ENCODE results near the gene IRAK1.
A peak's percentile ranks its signal among the peaks of the same experiment; 100 is the strongest.

The IRAK1 gene

DNA sequence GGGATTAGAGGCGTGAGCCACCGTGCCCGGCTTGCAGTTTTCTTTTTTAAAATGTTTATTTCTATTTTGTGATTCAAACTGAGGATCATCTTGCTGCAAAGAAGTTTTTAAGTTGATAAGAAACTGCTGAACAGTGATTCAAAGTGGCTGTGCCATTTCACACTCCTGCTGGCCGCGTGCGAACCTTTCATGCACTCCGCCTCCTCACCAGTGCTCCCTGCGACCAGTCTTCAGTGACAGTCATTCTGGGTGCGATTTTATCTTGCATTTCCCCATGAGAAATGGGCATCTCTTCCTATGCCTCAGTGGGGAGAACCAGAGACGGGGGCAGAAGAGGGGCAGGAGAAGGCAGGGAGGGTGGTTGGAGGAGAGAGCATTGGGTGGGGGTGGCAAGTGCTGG, 25.7 kb downstream of the IRAK1 start:
- DNase-seq = no peak

DNA sequence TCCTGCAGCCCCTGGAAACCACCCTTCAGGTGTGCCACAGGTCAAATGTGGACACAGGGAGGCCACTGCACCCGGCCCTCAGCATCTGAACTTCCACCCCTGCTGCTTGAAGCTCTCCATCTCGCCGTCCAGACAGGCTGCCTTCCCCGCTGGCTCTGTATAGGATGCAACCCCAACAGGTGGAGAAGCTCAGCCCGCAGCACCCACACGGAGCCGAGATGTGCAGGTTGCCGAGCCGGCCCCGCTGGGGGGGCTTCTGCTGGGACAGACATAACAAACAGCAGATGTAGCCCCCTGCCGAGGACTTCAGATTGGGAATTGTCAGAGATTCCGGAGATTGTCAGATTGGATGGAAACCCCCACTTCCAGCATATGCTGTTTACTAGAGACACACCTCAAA, 26.6 kb downstream of the IRAK1 start:
- no peak for DNase-seq

DNA sequence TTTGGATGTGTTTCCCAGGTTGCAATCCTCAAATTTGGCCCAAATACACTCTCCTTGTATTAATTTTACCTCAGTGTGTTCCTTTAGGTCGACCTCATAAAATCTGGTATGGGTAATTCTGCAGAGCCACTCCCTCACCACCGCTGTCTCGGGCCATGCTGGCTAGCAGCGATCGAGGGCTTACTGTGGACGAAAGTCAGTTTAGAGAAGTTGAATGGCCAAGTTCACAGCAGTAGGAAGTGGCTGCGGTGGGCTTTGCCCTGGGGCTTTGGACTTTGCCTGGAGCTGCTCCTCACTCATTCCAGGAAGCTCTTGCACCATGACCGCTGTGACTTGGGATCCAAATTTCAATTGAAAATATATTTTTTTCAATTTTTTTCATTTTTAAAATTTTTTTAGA, 27.5 kb downstream of the IRAK1 start:
- no peak for DNase-seq

DNA sequence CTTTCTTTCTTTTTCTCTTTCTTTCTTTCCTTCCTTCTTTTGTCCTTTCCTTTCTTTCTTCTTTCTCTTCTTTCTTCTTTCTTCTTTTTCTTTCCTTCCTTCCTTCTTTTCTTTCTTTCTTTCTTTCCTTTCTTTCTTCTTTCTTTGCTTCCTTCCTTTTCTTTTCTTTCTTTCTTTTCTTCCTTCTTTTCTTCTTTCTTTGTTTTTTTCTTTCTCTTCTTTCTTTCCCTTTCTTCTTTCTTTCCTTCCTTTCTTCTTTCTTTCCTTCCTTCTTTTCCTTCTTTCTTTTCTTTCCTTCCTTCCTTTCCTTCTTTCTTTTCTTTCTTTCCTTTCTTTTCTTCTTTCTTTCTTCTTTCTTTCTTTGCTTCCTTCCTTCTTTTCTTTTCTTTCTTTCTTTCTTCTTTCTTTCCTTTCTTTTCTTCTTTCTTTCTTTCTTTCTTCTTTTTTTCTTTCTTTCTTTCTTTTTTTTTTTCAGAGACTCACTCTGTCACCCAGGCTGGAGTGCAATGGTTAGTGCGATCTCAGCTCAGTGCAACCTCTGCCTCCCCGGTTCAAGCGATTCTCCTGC, 28.6 kb downstream of the IRAK1 start:
- no peak for DNase-seq

DNA sequence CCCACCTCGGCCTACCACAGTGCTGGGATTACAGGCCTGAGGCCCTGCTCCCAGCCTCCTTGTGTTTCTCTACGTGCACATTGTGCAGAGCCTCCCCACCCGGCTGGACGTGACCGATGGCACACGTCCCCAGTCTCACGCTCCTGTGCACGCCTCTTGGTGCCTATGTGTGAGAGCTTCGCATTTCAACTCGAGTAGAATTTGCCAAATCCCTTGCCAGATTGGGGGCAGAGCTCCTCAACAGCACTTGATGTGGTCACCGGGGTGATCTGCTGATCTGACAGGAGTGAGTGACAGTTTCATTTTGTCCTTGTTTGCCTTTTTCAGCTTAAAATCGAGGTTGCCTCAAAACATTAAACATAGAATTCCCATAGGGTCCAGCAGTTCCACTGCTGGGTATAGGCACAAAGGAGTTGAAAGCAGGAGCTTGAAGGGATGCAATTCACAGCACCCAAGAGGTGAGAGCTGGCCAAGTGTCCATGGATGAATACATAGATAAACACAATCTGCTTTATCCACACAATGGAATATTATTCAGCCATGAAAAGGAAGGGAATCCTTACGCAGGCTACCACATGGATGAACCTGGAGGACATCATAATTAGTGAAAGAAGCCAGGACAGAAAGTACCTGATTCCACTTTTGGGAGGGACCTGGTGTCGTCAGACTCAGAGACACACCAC, 29.6 kb downstream of the IRAK1 start:
- DNase-seq = no peak

DNA sequence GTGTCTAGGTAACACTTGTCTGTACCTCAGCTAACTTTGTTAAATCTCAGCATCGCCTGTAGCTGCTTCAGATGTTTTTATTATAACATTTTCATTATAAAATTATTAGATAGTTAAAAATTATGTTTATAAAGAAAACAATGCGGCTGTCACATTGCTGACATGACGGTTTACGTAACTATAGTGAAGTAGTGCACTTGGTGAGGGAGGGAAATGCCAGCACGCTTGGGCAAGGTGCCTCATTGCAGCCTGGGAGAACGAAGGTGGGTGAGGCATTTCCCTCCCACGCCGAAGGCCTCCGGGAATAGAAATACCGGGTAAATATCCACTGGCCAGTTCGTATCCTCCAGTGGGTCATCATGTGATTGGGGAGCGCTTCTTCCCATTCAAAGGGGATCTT, 31.2 kb downstream of the IRAK1 start:
- DNase-seq = no peak

DNA sequence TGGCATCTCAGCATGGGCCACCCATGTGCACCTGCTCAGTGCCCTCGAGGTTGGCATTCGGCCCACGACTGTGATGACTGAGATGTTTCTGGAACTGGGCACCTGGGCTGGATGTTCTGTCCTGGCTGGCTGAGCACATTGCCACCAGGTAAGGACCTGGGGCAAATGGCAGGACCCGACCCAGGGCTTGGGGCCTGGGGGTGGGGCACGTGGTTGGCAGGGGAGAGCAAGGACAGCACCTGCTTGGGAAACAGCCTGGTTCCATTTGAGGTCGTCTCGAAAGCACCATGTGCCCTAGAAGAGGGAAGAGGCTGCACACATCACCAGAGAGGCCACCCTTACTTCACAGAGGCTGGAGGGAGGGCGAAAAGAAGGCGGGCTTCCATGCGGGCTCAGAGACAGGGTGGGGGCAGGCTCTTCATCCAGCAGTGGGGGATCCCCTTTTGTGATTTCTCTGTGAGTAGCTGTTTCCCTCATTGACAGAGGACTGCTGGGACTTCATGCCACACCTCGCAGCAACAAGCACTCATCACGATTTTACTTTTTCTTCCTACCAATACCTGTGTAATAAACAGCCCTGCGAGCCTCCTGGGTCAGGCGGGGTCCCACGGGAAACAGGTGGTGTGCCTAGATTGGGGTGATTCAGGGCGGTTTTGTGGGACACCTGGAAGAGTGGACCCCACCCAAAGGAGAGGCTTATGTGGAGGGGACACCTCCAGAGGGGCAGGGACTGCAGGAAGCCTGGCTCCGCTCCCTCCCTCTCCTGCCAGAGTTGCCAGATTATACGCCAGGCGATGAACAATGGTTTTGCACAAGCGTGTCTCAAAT, 35.1 kb downstream of the IRAK1 start:
- peak in 1 of 5 donors; percentile 47 for DNase-seq

DNA sequence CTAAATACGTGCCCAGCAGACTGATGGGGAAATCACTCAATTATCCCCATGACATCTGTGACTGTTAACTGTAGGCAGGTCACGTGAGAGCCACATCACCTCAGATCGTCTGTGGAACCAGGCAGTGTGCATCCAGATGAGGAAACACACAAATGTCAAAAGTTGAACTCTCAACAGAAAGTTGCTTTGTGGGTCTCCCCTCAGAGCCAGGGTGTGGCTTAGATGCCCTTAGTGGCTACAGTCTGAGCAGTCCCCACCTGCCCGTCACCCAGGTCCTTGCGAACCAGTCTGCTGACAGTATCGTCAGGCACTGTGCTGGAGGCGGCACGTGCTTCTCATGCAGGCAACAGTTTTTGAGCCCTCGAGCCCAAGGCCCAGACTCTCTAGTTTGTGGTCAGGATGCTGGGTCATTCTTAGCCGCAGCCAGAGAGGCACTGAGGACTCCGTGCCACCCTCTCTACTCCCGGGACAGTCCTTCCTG, 36.3 kb downstream of the IRAK1 start:
- peak in 1 of 5 donors; percentile 17 for DNase-seq

DNA sequence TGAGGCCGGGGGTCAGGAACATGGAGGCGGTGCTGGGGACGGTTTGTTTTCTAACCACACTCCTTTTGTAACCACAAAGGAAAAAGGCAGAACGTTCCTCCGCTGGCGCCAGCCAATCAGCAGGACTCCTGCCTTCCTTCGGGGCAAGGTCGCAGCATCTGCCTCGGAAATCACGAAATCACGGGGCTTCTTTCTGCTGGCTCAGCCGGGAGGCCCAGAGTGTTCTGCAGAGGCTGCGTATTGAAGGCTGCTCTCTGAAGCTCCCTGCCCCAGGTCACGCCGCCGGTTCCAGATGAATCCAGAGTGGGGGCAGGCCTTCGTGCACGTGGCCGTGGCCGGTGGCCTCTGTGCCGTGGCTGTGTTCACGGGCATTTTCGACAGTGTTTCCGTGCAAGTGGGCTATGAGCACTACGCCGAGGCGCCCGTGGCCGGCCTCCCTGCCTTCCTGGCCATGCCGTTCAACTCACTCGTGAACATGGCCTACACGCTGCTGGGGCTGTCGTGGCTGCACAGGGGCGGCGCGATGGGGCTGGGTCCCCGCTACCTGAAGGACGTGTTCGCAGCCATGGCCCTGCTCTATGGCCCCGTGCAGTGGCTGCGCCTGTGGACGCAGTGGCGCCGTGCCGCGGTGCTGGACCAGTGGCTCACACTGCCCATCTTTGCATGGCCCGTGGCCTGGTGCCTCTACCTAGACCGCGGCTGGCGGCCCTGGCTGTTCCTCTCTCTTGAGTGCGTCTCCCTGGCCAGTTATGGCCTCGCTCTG, 37.8 kb downstream of the IRAK1 start:
- peak; percentile 22 to 88 (median 47) for DNase-seq

DNA sequence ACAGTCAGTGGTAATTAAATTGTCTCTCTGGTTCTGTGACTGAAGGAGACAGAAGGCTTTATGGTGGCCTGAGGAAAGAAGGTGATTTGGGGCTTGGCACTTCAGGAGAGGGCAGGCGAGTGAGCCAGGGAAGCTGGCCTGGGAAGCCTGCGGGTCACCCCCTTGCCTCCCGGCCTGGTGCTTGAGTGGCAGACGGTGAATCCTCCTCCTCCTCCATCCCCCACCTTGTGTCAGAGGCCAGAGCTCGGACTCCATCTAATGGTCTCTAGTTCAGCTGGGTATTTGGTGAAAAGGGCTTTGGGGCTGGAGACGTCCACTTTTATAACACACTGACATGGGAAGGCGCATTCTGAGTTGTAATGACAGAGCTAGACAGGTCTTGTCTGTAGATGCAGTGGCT, 38.5 kb downstream of the IRAK1 start:
- DNase-seq = peak in 1 of 5 donors; percentile 17

DNA sequence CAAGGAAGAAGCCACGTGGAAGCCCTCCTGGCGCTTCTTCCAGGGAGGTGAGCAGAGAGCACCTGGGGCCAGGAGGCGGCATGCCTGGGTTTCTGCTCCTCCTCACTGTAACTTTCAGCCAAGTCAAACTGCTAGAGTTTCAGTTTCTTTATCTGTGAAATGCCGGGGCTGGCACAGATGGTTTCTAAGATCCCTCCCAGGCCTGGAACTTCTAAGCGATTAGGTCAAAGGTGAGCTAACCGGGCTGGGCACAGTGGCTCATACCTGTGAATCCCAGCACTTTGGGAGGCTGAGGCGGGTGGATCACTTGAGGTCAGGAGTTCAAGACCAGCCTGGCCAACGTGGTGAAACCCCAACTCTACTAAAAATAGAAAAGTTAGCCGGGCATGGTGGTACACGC, 39.3 kb downstream of the IRAK1 start:
- peak in 1 of 5 donors; percentile 38 for DNase-seq

DNA sequence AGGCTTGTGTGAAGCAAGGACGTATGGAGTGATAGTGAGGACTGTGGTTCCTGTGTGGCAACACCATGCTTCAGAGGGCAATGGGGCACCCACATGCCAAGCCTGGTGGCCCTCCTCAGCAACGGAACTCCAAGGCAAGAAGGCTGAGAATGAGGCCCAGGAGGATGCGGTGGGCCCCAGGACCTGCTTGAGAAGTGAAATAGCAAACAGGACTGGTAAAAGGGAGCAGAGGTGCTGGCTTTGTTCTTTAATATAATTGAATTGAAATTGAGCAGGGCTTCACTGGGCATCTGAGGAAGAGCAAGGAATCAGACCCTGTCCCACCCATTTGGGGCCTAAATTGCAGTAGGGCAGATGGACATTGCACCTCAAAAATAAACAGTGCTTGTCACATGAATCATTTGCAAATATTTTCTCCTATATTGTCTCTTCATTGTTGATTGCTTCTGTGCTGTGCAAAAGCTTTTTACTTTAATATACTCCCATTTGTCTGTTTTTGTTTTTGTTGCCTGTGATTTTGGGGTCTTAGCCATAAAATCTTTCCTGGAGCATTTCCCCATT, 44.9 kb downstream of the IRAK1 start:
- DNase-seq = no peak

DNA sequence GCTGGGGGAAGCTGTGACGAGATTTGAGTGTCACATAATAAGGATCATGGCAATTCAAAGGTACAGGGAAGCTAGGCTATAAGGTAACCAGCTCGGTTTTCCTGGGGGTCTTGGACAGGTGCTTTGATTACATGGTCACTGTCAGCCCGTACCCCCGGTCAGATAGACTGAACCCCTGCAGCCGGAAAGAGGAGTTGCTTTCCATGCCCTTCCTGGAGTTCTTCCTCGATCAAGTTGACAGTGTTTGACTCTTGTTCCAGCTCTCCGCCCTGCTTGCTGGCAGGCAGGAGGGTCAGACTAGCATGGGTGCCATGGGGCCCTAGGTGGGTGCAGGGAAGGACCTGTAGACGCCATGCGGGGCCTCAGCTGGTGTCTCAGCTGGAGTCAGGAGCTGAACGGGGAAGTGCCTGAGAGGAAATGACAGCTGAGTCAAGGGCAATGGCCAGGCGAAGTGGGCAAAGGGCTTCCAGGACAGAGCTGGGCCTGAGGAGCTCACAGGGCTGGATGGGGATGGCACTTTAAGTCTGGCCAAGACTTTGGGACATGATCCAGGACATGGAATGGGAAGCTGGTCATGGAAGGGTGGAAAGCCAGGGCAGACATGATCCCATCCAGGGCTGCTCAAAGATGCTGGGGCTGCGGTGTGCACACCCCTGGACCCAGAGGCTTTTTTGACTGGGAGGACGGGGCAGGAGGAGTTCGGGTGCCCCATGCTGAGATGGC, 45.5 kb downstream of the IRAK1 start:
- no peak for DNase-seq

DNA sequence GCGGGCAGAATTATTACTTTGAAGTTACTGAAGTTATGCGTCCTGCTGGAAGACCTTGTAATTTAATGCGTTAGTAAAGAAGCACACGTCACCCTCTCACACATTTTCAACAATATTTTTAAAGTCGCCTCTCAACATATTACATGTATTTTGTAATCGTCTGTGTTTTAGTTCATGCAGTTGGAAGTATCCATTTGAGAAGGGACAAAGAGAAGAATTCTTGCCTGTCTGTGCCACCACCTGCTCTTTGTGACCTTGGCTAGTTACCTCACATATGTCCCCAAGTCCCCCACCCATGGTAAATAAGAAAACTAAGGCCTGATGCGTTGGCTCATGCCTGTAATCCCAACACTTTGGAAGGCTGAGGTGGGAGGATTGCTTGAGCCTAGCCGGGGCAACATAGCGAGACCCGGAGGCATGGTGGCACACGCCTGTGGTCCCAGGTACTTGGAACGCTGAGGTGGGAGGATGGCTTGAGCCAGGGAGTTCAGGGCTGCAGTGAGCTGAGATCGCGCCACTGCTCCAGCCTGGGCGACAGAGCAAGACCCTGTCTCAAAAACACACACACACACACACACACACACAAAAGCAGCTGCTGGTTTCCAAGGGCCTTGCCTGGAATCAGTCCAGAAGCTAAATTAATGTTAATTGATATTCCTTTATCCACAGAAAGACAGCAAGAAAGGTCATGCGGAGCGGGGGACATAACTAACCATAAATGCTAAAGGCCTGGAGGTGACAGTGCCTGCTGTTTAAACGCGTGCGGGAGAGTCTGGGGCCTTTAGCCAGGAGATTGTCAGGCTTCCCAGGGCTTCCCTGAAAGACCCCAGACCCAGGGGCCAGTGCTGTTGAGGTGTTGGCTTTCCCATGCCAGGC, 46.3 kb downstream of the IRAK1 start:
- no peak for DNase-seq

DNA sequence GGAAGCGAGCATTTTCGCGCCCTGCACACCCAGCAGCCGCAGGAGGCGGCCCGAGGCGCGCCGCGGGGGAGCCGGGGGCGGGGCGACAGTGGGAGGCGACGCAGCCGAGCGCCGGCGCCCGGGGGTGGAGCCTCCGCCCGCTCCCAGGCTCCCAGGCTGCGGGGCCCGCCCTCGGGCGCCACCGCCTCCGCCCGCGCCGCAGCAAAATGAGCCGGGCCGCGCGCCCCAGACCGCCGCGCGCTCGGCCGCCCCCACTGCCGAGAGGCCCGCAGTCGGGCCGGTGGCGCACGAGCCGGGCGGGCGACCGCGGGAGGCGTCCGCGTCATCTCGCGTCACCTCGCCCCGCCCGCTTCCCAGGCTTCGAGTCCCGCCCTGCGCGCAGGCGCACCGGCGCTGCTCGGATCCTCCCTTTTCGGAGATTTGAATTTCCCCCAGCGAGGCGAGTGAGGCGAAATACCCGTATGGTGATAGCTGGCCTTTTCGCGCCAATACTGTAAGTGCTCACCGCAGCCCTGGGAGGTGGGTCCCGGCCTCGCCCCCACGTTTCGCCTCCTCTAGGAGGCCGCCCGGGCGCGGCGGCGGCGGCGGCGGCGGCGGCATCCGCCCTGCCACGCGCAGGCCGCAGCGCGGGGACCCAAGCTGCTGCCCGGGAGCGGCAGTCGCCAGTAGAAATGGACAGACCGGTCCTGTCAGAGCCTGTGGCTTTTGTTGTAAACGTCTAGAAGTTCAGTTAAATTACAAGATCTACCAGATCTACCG, 47.2 kb downstream of the IRAK1 start, which contains the start of gene TMEM187:
TSS of gene TMEM187 (plus strand) at position 387 of the 759 bp plus-strand sequence. CDS start 9,309 bp downstream, outside the sequence.
- peak; percentile 78 to 93 (median 78) for DNase-seq

DNA sequence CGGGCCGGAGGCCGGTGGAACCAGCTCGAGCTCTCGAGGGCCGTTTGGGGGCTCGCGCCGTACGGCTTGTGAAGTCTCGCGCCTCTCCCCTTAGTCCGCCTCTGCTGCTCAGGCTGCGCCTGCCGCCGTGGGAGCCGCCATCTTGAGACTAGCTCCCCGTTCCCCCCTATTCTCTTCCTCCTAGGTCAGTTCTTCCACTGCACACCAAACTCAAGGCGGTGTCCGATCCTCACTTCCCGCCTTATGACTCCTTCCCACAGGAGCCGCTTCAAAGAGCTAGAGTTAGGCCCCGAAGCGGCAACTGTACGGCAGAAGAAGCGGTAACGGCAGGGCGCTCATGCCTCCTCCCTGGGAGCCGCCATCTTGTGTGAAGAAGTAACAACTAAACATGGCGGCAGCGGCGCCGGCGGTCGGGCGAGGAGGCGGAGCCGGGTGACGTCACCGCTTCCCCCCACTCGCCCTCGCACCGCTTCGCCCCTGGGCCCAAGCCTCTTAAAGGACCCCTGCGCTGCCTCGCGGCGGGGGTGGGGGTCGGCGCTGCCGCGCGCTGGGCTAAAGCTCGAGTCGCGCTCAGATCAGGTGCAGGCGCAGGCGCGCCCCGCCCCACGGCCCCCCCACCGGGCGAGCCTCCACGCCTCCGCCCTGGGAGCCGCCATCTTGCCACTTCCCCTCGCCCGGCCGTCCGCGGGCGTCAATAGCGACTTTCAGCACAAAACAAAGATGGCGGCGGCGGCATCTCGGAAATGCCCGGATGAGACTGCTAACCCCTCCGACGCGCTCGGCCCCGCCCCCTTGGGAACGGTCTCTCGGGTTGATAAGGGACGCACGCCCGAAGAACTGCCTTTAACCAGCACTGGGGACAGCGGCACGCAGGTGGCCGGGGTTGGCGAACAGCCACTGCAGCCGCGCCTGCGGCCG, 48.0 kb downstream of the IRAK1 start, which contains the start of gene HCFC1:
TSS of gene HCFC1 (minus strand) at position 369 of the 918 bp plus-strand sequence. CDS start 978 bp downstream, outside the sequence.
- peak; percentile 81 to 95 (median 86) for DNase-seq

DNA sequence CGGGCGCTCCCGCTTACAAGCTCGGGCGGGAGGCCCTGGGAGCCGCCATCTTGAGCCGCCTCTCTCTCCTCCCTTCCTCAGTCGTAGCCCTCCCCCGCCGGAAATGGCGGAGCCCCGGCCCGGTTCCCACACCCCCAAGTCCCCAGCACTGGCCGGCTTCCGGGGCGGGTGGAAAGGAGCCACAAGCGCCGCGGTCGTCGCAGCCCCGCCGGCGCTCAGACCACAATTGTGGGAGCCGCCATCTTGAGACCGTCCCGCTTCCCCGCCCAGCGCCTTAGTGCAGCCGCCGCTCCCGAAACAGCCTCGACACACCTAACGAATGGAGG, 48.6 kb downstream of the IRAK1 start:
- DNase-seq = peak; percentile 79 to 95 (median 82)

DNA sequence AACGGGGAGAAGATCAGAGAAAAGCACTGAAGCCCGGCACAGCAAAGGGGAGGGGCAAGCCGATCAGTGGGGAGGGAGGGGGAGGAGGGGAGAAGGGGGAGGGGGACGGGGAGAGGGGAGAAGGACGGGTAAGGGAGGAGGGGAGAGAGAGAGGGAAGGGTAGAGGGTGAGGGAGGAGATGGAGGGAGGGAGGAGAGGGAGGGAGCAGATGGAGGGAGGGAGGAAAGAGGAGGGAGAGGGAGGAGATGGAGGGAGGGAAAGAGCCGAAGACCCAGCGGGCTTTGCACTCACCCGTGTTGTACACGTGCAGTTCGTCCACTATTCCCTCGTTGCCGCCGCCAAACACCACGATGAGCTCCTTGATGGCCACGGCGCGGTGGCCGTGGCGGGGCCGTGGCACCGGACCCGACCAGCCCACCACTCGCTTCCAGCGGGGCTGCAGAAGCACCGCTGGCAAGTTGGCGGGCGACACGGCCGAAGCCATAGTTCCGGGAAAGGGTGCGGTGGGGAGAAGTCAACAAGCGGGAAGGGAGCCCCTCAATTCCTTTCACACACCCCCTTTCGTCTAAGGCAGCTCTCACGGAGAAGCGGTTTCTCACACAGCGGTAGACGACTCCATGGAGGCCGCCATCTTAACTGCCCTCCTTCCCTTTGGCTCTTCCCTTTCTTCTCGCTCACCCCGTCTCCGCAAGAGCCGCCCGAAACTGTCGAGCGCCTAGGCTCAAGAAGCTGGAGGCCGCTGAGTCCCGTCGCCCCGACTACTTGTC, 49.2 kb downstream of the IRAK1 start:
- peak in 2 of 5 donors; percentile 25 to 65 for DNase-seq
